GM19395 (cell line): ENCODE results near the gene KRTAP29-1.

Experiments used
- ATAC-seq: cut with Tn5 transposase; IDR thresholded peaks from one replicate; pipeline ENCODE4 v1.9.1; 2021; ENCODE audit warnings: mild to moderate bottlenecking, moderate library complexity; ENCODE audit not compliant: unreplicated experiment

Gene KRTAP29-1

GRCh38 chr17:41328207-41328606, 25.6 kb upstream of the KRTAP29-1 start:
- ATAC-seq = no peak

- no peak for ATAC-seq
These were observed 24.9 kb upstream of the KRTAP29-1 start for GRCh38 chr17:41327411-41328120.

- no peak for ATAC-seq
These were observed 23.8 kb upstream of the KRTAP29-1 start for GRCh38 chr17:41326173-41327145.

GRCh38 chr17:41325611-41326010, 23.0 kb upstream of the KRTAP29-1 start:
- ATAC-seq = no peak

GRCh38 chr17:41325126-41325525, 22.5 kb upstream of the KRTAP29-1 start:
- ATAC-seq = no peak

- no peak for ATAC-seq
These were observed 21.8 kb upstream of the KRTAP29-1 start for GRCh38 chr17:41324180-41325075.

- no peak for ATAC-seq
These were observed 20.5 kb upstream of the KRTAP29-1 start for GRCh38 chr17:41322903-41323895.

GRCh38 chr17:41322094-41322902, 19.6 kb upstream of the KRTAP29-1 start:
- ATAC-seq = no peak

- no peak for ATAC-seq
These were observed 15.6 kb upstream of the KRTAP29-1 start for GRCh38 chr17:41318231-41318630.

GRCh38 chr17:41315814-41316445, 13.3 kb upstream of the KRTAP29-1 start:
- ATAC-seq = no peak

GRCh38 chr17:41315204-41315794, 12.6 kb upstream of the KRTAP29-1 start, which contains the start of gene KRTAP17-1:
Gene KRTAP17-1, minus strand, starts transcription at chr17:41315710. Its CDS starts 60 bp downstream, at chr17:41315650.
- no peak for ATAC-seq

GRCh38 chr17:41311111-41311510, 8.5 kb upstream of the KRTAP29-1 start:
- ATAC-seq = no peak

- no peak for ATAC-seq
These were observed 6.3 kb upstream of the KRTAP29-1 start, which contains the start of gene KRTAP16-1 for GRCh38 chr17:41308918-41309359. Gene KRTAP16-1, minus strand, starts transcription at chr17:41309309. Its CDS starts 56 bp downstream, at chr17:41309253.

GRCh38 chr17:41308251-41308917, 5.7 kb upstream of the KRTAP29-1 start:
- ATAC-seq = no peak

- ATAC-seq = no peak
These were observed 5.0 kb upstream of the KRTAP29-1 start for GRCh38 chr17:41307647-41308046.

GRCh38 chr17:41304091-41304490, 1.4 kb upstream of the KRTAP29-1 start:
- no peak for ATAC-seq

GRCh38 chr17:41302981-41303380, 330 bp upstream of the KRTAP29-1 start:
- no peak for ATAC-seq
